HFF-Myc (cell line): ENCODE measurements around the gene TECPR1.
A peak's percentile ranks its signal among the peaks of the same experiment; 100 is the strongest.

Experiments
- DNase-seq: peaks from one replicate; pipeline ENCODE4 v3.0.0-alpha.2; 2011; ENCODE audit warnings: low read depth; ENCODE audit errors: extremely low read depth
- H3K4me3 ChIP-seq: replicated peaks from 2 replicates; pipeline ENCODE4 v1.5.1; 2011; ENCODE audit warnings: low read depth, mild to moderate bottlenecking, control low read depth, low read length
- CTCF ChIP-seq: IDR thresholded peaks from 2 replicates; pipeline ENCODE4 v1.5.1; 2012; ENCODE audit warnings: mild to moderate bottlenecking, low read depth, low read length, control low read depth; ENCODE audit errors: missing control alignments

Gene TECPR1

GRCh38 chr7:98254951-98255610, 3.0 kb upstream of the TECPR1 start:
- DNase-seq, result no peak
- no peak overlapping the region for H3K4me3 ChIP-seq
- no peak for TF ChIP-seq CTCF

GRCh38 chr7:98254516-98254915, 2.5 kb upstream of the TECPR1 start:
- no peak overlapping the region for H3K4me3 ChIP-seq
- TF ChIP-seq CTCF, result no peak
- no peak for DNase-seq

- TF ChIP-seq CTCF, result no peak
- no peak for DNase-seq
- H3K4me3 ChIP-seq, result peak overlapping the region; percentile 86
These were observed 508 bp upstream of the TECPR1 start for GRCh38 chr7:98252425-98253054.

GRCh38 chr7:98251231-98251600, 816 bp downstream of the TECPR1 start:
- no peak for DNase-seq
- TF ChIP-seq CTCF, result no peak
- peak overlapping the region; percentile 86 for H3K4me3 ChIP-seq

GRCh38 chr7:98250789-98251188, 1.2 kb downstream of the TECPR1 start:
- no peak for TF ChIP-seq CTCF
- no peak overlapping the region; the same call in 1 of the 2 replicates for H3K4me3 ChIP-seq
- no peak for DNase-seq

- H3K4me3 ChIP-seq, result no peak overlapping the region
- no peak for DNase-seq
- no peak for TF ChIP-seq CTCF
These were observed 2.9 kb downstream of the TECPR1 start for GRCh38 chr7:98249106-98249505.
